SU-DHL-6 (cell line): ENCODE data around the gene CCDC9B.

Experiments used
- CTCF ChIP-seq: fragments of 200-600 bp; sonication (generic); IDR thresholded peaks from one replicate; pipeline ENCODE4 v1.5.1; 2017; ENCODE audit warnings: antibody characterized with exemption, mild to moderate bottlenecking, low read length, moderate library complexity; ENCODE audit not compliant: insufficient read depth, poor library complexity, severe bottlenecking
- EZH2phosphoT487 ChIP-seq: fragments of 200-600 bp; sonication (generic), shearing (Covaris generic); conservative IDR thresholded peaks from 2 replicates; pipeline ENCODE4 v1.6.1; 2018; ENCODE audit warnings: mild to moderate bottlenecking, antibody characterized with exemption, low read length, moderate library complexity, mixed read lengths

- TF ChIP-seq CTCF (no peak), EZH2phosphoT487 (no peak)
Observed at GRCh38 chr15:40388941-40389823, 48.4 kb upstream of the CCDC9B start.
